Upper lobe of left lung (tissue), 4 donors: ENCODE measurements around the gene KPNA3.

Experiments
- CTCF ChIP-seq, 6 experiments: fragments of 450-650 bp in 4 of 6; fragments of 200-600 bp in 2 of 6; sonication (generic) in 2 of 6; IDR thresholded peaks; one replicate each; pipeline ENCODE4 v1.5.1; 2016 to 2019; ENCODE audit warnings: antibody characterized with exemption in 6 of 6
- POLR2A ChIP-seq, 4 donors: fragments of 450-650 bp; IDR thresholded peaks; one replicate each; pipeline ENCODE4 v1.5.1; 2016 to 2017; ENCODE audit warnings: antibody characterized with exemption in 4 of 4, mild to moderate bottlenecking in 2 of 4
- POLR2AphosphoS5 ChIP-seq, 2 donors: sonication (generic); formaldehyde crosslinking; IDR thresholded peaks; one replicate each; pipeline ENCODE4 v1.5.1; 2017; ENCODE audit warnings: antibody characterized with exemption in 2 of 2

GRCh38 chr13:49653478-49653877, 139.0 kb downstream of the KPNA3 start:
- TF ChIP-seq POLR2A (IDR thresholded peaks at IDR 0.05) (no peak), CTCF (IDR thresholded peaks at IDR 0.05) (no peak), POLR2AphosphoS5 (IDR thresholded peaks at IDR 0.05) (no peak)
